ENCODE measurements around the gene SPARC.
"Not testable (repeated sequence)": the region's sequence is repeated elsewhere in the genome, so short reads cannot be mapped to it uniquely, and the experiment has no call there.

The SPARC gene, protein sequence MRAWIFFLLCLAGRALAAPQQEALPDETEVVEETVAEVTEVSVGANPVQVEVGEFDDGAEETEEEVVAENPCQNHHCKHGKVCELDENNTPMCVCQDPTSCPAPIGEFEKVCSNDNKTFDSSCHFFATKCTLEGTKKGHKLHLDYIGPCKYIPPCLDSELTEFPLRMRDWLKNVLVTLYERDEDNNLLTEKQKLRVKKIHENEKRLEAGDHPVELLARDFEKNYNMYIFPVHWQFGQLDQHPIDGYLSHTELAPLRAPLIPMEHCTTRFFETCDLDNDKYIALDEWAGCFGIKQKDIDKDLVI

DNA sequence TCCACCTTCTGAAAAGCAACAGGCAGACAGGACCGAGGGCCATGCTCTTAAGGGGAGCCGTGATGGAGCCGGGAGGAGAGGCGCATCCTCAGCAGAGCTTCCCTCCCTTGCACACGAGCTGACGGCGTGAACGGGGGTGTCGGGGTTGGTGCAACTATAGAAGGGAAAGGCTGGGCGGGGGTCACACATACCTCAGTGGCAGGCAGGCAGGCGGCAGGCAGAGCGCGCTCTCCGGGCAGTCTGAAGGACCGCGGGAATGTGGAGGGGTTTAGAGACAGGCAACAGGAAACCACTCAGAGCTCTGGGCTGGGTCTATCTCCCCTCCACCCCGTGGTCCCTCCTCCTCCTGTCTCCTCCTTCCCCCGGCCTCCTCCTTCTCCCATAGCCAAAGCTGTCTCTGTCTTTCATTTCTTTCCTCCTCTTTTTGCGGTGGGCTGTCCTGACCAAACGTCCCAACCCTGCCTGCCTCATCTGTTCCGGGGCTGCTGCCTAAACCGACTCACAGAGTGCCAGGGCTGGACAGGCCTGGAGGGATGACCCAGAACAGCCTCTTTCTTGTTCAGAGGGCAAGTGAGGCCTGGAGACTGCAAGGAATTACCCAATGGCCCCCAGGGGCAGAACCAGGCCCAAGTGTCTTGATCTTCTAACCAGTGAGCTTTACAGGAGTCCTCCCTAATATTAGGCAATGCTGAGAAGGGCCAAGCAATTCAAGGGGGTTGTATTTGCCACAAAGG is at the start of gene SPARC:
Gene SPARC (minus strand): TSS at position 242 of the 734 bp plus-strand sequence. CDS start 10,727 bp downstream, outside the sequence.
- peak; percentile 67 for DNase-seq (ENCODE audit: low spot score)

DNA sequence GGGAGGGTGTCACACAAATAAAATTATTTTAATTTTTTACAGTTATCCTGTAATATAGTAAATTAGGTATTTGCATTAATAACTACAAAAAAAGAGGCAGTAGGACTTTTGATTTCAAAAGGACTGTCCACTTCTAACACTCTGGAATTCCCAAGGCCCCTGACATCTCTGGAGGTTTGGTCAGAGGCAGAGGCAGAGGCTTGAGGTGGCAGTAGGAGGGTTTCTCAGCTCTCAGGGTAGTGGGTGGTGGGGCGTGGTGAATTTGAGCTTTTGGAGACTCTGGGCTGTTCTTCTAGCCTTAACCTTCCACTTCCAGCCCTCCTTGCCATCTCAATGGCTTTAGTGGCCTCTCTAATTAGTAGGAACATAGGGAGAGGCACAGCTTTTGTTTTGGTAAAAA is 48.9 kb upstream of the SPARC start:
- DNase-seq (ENCODE audit: low spot score), result no peak

DNA sequence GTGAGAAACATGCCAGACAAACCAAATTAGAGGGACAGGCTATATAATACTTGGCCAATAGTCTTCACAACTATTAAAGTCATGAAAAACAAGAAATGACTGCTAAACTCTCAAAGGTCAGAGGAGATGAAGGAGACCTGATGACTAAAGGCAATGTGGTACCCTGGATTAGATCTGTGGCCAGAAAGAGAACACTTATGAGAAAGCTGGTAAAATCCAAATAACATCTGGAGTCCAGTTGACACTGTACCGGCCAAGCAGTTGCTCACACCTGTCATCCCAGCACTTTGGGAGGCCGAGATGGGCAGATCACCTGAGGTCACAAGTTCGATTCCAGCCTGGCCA is 47.3 kb upstream of the SPARC start:
- DNase-seq (ENCODE audit: low spot score), result no peak

DNA sequence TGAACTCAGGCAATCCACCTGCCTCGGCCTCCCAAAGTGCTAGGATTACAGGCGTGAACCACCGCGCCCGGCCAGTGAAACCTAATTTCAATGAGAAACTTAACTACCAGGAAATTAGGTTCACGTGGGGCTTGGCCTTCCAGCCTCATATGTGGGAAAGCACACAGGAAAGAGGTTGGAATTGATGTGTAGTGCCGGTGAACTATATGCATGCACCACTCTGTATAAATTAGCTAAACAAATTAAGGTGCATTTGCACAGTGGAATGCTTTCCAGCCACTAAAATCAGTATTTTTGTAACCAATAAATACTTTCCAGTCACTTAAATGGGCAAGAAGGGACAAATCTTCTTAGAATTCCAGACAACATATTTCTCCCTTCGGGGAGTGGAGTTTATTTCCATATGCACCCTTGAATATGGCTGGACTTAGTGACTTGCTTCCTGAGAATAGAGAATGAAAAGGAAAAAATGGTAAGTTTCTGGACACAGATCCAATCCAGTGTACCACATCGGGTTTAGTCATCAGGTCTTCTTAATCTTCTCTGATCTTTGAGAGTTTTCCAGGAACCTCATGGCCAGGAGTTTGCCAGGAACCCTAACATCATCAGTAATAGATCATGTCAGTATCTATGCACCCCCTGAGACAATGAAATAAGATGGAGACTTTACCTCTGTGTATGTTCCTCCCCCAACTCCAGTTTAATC is 46.8 kb upstream of the SPARC start:
- DNase-seq (ENCODE audit: low spot score), result no peak

DNA sequence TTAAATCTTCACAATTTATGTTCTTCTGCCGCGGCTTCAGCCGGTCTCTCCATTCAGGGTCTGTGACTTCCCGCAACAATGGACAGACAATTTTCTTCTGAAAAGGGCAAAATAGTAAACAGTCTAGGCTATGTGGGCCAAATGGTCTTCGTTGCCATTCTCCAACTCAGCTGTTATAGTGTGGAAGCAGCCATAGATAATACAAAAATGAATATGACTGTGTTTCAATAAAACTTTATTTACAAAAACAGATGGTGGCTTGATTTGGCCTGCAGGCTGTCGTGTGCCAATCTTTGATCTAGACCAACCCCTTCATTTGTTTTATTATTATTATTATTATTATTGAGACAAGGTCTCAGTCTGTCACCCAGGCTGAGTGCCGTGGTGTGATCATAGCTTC is 43.7 kb upstream of the SPARC start:
- DNase-seq (ENCODE audit: low spot score), result no peak

DNA sequence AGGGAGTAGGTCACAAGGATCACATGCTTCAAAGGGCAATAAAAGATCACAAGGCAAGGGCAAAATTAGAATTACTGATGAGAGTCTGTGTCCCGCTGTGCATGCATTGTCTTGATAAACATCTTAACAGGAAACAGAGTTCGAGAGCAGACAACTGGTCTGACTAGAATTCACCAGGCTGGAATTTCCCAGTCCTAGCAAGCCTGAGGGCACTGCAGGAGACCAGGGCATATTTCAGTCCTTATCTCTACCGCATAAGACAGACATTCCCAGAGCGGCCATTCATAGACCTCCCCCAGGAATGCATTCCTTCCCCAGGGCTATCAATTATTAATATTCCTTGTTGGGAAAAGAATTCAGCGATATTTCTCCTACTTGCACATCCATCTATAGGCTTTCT is 42.9 kb upstream of the SPARC start:
- DNase-seq (ENCODE audit: low spot score), result not testable (repeated sequence)

DNA sequence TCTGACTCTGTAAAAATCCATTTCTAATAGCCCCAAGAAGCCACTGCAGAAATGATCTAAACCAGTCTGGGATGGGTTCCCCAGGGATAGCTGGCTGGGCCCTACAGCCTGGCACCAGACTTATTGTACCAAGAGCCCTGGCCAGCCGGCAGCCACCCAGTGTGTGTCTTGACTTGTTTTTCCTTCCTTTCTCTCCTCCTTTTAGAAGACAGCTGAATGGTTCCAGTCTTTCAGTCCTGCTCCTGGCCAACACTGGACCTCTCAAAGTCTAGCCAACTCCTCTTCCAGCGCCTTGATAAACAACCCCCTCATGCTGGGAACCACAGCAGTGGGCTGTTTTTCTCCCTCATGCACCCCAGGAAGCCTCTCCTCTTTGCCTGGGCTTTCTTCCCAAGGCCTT is 37.6 kb upstream of the SPARC start:
- peak; percentile 52 for DNase-seq (ENCODE audit: low spot score)

DNA sequence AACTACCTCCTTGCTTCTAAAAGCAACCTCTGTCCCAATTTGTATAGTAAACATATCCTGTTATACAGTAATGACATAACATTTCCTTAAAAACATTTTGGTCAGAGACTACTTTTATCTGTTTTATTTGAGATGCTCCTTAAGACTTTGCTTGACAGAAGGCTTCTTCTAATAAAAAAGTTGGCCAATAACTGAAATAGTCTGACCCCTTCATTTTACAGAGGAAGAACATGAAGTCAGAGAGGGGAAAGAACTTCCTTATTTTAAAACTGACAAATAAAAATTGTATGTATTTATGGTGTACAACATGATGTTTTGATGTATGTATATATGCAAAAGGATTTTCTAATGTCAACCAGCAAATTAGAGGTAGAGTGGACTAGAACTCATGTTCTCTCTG is 35.8 kb upstream of the SPARC start:
- no peak for DNase-seq (ENCODE audit: low spot score)

DNA sequence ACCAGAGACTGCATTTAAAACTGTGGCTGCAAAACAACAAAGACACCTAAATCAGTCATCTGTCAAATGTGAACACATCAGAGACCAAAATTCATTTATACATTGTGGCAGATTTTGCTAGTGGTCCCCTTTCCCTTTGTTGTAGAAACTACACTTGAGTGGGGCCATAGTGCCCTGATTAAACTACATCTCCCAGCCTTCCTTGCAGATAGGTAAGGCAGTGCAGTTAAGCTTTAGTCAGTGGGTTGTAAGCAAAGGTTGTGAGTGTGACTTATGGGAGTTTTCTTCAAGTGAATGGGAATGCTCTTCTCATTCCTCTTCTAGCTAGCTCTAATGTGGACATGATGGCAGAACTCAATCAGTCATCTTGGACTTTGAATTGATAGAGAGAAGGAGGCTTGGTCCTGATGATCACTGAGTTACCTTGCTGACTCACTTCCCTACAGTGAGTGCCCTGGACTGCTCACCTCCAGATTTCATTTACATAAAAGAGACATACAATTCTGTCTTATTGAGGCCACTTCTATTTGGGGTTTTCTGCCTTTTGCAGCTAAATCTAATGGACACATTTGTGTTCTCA is 35.2 kb upstream of the SPARC start:
- no peak for DNase-seq (ENCODE audit: low spot score)

DNA sequence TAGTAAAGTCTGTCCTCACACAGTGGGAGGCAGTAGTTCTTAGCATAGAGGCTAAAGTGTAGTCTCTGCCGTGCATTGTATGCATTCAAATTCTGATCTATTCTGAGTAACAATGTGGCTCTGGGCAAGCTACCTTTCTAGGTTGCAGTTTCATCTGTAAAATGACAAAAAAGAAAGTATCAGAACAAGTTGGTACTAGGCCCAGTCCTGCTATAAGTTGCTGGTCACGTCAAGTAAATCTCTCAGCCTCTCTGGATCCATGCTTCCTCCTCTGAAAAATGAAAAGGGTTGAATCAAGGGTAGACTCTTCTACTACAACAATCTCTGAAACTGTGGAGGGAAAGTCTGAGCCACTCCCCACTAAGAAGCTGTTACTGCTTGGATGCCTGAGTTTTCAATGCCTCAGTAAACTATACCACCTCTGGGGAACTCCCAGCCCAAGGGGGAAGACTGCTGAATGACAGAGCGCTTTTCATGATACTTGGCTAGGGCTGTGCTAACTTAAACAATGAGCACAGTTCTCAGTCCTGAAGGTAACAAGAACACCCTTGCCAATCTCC is 34.5 kb upstream of the SPARC start:
- no peak for DNase-seq (ENCODE audit: low spot score)

DNA sequence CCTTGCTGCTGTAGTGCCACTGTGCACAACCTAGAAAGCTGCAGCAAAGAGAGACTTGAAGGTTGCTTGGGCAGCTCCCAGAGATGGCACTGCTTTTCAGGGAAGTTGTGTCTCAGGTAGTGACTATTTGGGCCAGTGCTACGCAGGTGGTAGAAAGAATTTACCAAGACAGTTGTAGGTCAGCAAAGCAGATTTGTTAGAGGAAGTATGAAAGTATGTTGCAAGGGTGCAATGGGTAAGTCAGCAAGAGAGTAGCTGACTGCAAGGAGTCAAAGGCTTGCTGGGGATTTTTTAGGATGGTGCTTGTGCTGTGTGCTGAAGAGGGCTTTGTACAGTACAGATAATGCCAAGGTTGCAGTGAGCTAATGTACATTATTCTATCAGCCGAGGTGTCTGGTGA is 33.5 kb upstream of the SPARC start:
- DNase-seq (ENCODE audit: low spot score), result no peak

DNA sequence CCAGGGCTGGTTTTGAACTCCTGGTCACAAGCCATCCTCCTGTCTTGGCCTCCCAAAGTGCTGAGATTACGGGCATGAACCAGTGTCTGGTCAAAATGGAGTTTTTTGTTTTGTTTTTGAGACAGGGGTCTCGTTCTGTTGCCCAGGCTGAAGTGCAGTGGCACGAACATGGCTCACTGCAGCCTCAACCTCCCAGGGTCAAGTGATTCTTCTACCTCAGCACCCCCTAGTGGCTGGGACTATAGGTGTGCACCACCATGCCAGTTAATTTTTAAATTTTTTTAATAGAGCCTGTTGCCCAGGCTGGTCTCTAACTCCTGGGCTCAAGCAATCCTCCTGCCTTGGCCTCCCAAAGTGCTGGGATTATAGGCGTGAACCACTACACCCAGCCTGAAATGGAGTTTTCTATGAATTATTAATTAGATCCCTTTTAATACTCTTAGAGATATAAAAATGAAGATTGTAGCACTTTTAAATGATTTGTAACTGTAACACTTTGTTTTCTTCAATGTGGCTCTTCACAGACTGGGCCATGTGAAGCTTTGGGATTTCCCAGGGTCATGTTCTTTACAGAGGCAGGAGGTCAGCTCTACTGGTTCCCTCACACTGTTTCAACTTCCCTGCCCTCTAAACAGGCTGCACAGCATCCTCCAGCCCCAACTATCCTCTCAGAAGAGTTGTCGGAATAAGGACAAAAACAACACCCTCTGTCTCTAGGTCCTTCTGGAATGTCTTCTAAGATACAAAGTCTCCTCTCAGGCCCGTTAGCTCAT is 32.7 kb upstream of the SPARC start:
- peak; percentile 48 for DNase-seq (ENCODE audit: low spot score)

DNA sequence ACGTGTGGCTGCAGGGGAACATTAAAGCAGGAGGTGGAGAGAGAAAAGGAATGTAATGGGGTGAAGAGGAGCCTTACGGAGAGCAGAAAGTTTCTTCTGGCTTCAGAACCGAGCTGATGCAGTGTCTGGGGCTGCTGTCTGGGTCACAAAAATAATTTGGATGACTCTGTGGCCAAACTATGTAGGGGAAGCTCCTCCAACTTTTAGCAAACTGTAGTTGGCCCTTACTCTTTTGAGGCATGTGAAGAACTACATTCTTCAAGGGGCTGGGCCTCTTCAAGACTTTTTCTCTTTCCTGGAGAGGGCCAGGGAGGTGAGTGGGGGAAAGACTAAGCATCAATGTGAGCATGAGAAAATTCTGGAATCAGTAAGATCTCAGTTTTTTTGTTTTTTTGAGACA is 31.9 kb upstream of the SPARC start:
- no peak for DNase-seq (ENCODE audit: low spot score)

DNA sequence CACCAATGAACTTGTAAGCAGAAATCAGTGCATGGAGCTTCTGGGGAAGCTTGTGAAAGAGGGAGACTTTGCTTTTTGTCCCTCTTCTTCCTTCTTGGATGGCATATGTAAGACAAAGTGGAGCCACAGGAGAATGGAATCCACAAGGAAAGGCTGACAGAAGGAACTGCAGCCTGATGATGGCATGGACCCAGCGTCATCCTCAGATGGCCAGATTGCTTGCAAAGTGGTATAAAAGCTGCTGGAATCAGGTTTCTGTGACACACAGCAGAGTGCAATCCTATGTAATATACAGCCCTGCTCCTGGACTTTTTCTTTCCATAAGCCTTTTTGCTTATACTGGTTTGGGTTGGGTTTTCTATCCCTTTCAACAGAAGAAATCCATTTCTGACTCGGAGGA is 31.4 kb upstream of the SPARC start:
- no peak for DNase-seq (ENCODE audit: low spot score)

DNA sequence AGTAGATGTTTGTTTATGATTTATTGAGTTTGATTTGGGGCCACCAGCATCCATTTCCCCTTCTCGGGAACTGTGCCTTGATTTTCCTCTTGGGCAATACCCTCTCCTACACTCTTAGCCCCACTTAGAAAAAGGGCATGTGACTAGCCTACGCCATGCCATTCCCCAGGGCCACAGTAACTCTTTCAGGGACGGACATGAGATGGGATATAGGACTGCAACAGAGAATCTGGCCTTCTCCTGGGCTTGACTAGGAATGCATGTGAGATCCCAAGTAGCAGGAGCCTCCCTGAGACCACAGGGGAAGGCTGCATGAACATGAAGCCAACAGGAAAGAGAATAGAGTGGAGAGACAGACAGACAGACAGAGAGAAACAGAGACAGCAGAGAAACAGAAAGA is 30.7 kb upstream of the SPARC start:
- no peak for DNase-seq (ENCODE audit: low spot score)

DNA sequence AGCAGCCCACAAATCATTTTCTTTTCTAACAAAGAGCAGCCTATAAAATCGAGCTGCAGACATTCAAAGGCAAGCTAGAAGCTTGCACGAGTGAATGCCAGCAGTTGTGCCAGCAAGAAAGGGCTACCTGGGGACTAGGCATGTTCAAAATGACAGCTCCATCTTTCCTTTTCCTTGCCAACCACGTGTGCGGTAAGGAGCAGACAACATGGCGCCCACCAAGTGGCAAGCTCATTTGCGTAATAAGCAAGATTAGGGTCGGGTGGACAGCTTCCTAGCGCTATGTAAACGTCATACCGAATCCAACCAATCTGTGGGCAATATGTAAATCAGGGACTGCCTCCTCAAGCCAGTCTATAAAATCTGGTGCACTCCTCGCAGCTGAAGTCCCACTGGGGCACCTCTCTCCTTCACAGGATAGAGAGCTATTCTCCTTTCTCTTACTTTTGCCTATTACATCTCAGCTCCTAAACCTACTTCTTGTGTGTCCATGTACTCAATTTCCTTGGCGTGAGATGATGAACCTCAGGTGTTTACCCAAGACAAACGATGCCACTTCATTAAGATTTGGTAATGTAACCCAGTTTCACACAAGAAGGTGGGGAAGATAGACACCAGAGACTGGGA is 22.5 kb upstream of the SPARC start:
- DNase-seq (ENCODE audit: low spot score), result no peak

DNA sequence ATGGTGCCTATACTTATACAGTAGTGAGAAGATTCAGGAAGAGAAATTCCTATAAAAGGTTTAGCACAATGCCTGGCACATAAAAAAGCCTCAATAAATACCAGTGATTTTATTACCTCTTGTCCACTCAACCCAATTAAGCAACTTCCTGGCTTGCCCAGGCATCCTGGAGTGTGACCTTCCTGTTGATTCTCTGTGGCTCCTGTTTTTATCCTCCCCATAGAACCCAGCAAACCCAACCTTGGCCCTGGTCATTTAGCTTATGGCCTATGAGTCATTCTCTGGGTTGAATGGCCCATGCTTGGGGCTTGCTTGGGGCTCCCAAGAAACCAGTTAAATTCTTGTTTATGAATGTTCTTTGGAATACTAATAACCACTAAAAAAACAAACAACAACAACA is 21.4 kb upstream of the SPARC start:
- no peak for DNase-seq (ENCODE audit: low spot score)

DNA sequence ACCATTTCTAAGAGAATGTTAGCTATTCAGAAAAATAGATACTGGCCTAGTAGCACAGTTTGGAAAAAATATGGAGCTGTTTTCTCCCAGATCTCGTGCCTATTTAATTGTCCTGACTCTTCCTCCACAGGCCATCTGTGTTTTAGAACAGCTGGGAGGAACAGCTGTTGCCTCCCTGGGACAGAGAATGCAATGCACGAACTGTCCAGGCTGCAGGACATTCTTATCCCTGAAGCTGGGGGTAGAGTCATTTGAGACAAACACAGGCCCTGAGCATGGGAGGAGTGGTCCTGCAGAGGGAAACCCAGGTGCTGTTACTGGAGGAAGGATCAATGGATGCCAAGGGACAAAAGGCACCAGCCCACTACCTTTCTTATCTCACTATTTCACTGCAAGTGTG is 20.9 kb upstream of the SPARC start:
- DNase-seq (ENCODE audit: low spot score), result no peak

DNA sequence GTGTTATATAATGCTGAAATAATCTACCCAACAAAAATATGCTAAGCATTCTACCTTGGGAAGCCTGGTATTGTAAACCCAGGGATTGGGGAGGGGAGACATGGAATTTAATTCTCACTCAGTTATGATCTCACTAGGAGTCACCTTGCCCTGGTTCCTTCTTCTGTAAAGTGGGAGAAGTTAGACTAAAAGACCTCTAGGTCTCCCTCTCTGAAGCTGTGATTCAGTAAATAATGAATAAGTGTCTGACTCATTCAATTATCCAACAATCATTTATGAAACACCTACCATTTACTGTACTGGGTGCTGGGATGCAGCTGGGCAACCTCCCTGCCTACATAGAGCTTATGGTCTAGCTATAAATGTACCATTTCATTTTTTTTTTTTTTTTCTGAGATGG is 20.2 kb upstream of the SPARC start:
- DNase-seq (ENCODE audit: low spot score), result no peak

DNA sequence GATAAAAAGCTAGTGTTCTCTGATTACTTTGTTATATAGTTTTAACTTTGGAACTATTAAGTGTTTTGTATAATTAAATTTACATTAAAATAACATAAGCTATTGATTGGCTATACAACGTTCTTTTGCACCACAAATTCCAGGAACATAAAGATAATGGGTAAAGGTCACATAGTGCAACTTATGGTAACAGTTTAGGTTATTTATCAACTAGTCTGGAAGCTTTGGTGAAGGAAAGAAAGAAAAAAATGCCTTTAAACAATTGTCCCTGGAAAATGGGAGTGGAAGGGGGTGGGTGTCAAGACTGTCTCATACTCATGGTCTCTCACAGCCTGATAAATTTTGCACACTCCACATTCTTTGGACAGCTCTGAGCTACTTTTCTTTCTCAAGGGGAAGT is 17.1 kb upstream of the SPARC start:
- no peak for DNase-seq (ENCODE audit: low spot score)

DNA sequence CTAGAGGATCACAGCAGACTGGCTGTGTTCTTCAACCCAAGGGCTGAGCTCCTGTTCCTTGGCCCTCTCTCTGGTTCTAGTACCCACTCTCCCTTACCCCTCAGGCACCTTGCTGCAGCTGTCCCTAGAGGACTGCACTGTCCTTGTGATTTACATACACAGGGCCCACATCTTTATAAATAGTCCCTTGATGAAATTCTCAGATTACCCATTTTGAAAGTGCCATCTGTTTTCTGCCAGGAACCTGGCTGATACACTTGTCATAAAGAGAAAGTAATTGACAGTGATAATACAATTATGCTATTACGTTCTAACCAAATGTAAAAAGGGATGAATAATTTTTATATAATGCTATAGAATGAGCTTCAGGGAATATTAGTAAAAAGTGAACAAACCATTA is 16.5 kb upstream of the SPARC start:
- DNase-seq (ENCODE audit: low spot score), result no peak
